SK-MEL-5 (cell line): ENCODE measurements around the gene FAM13C. TPM values are rescaled to one million over a fixed set of nuclear protein-coding genes. Genes with fewer than 3 reads are reported as not detected.
"Not testable (repeated sequence)": the region's sequence is repeated elsewhere in the genome, so short reads cannot be mapped to it uniquely, and the experiment has no call there.

Source experiments
- DNase-seq: peaks from one replicate; pipeline ENCODE4 v3.0.0-alpha.2; 2016; ENCODE audit warnings: low read depth, low spot score
- in situ Hi-C: cut with HindIII; loops from 2 replicates; pipeline ENCODE4 v1.10.0; 2016; ENCODE audit warnings: low sequenced_read_pairs, high pct_unique_total_duplicates, low pct_unique_long_range_greater_than_20kb
- total RNA-seq: library from RNA; depleted of rRNA; stranded (reverse); fragments of >200 nt; shearing (Covaris generic); gene quantifications from 2 replicates; pipeline ENCODE4 v1.2.3, GENCODE V29; 2014

FAM13C gene
- total RNA-seq, 1 experiment from 2014 or later = 0.21 TPM

GRCh38 chr10:59268460-59268859 is 93.9 kb downstream of the FAM13C start:
- in situ Hi-C loops = no loop called here
- no peak for DNase-seq

GRCh38 chr10:59266321-59266720 is 96.0 kb downstream of the FAM13C start:
- in situ Hi-C loops = no loop called here
- DNase-seq = no peak

GRCh38 chr10:59265141-59265540 is 97.2 kb downstream of the FAM13C start:
- in situ Hi-C loops = no loop called here
- DNase-seq = no peak

- in situ Hi-C loops = no loop called here
- no peak for DNase-seq
Measured at GRCh38 chr10:59258890-59259289, 103.5 kb downstream of the FAM13C start.

GRCh38 chr10:59257224-59257623 is 105.1 kb downstream of the FAM13C start:
- in situ Hi-C loops = no loop called here
- DNase-seq = no peak

- DNase-seq = no peak
- in situ Hi-C loops = no loop called here
Measured at GRCh38 chr10:59255463-59255862, 106.9 kb downstream of the FAM13C start.

GRCh38 chr10:59252491-59252890 is 109.9 kb downstream of the FAM13C start:
- in situ Hi-C loops = no loop called here
- DNase-seq = no peak

- in situ Hi-C loops = no loop called here
Measured at GRCh38 chr10:59245686-59246085, 116.7 kb downstream of the FAM13C start.

GRCh38 chr10:59244871-59245270 is 117.5 kb downstream of the FAM13C start:
- in situ Hi-C loops = no loop called here
- no peak for DNase-seq

More at GRCh38 chr10:59245686-59246085, 116.7 kb downstream of the FAM13C start:
- DNase-seq = no peak

GRCh38 chr10:59243611-59244195 is 118.6 kb downstream of the FAM13C start:
- in situ Hi-C loops = no loop called here

GRCh38 chr10:59242991-59243390 is 119.4 kb downstream of the FAM13C start:
- DNase-seq = no peak
- in situ Hi-C loops = no loop called here

More at GRCh38 chr10:59243611-59244195, 118.6 kb downstream of the FAM13C start:
- DNase-seq = no peak

GRCh38 chr10:59242057-59242456 is 120.3 kb downstream of the FAM13C start:
- in situ Hi-C loops = no loop called here
- no peak for DNase-seq

- DNase-seq = peak; percentile 43
- in situ Hi-C loops = no loop called here
Measured at GRCh38 chr10:59240582-59241183, 121.7 kb downstream of the FAM13C start.

GRCh38 chr10:59239108-59239507 is 123.2 kb downstream of the FAM13C start:
- DNase-seq = not testable (repeated sequence)
- in situ Hi-C loops = loop anchor here (10.0 kb wide), 1 partner anchor 454 kb away; no protein-coding TSS in a partner anchor

- in situ Hi-C loops = loop anchor here (10.0 kb wide), 1 partner anchor 453 kb away; no protein-coding TSS in a partner anchor
- DNase-seq = no peak
Measured at GRCh38 chr10:59237775-59238174, 124.6 kb downstream of the FAM13C start.

- no peak for DNase-seq
- in situ Hi-C loops = loop anchor here (10.0 kb wide), 1 partner anchor 451 kb away; no protein-coding TSS in a partner anchor
Measured at GRCh38 chr10:59236064-59236697, 126.2 kb downstream of the FAM13C start.

- in situ Hi-C loops = loop anchor here (10.0 kb wide), 1 partner anchor 450 kb away; no protein-coding TSS in a partner anchor
Measured at GRCh38 chr10:59234816-59235429, 127.4 kb downstream of the FAM13C start.

GRCh38 chr10:59234194-59234593 is 128.2 kb downstream of the FAM13C start:
- in situ Hi-C loops = loop anchor here (10.0 kb wide), 1 partner anchor 449 kb away; no protein-coding TSS in a partner anchor
- no peak for DNase-seq

More at GRCh38 chr10:59234816-59235429, 127.4 kb downstream of the FAM13C start:
- DNase-seq = peak; percentile 57
